Vagina (tissue), 2 donors: ENCODE measurements around the gene MED15. TPM values are rescaled to one million over a fixed set of nuclear protein-coding genes. Genes with fewer than 3 reads are reported as not detected.

ENCODE experiments used
- DNase-seq, 2 donors: peaks; one replicate each; pipeline ENCODE4 v3.0.0-alpha.2; 2017; ENCODE audit errors: extremely low spot score in 2 of 2
- H3K27ac ChIP-seq: fragments of 200-600 bp; sonication (generic); one replicate; pipeline ENCODE4 v1.5.1; 2019
- H3K27me3 ChIP-seq: fragments of 200-600 bp; sonication (generic); one replicate; pipeline ENCODE4 v1.5.1; 2019
- H3K36me3 ChIP-seq, 2 donors: fragments of 200-600 bp; sonication (generic); one replicate each; pipeline ENCODE4 v1.5.1; 2017 to 2019
- H3K4me1 ChIP-seq: fragments of 200-600 bp; sonication (generic); one replicate; pipeline ENCODE4 v1.5.1; 2019
- H3K4me3 ChIP-seq, 2 donors: fragments of 200-600 bp; sonication (generic); 1 replicate in 1 of 2; 2 replicates in 1 of 2; pipeline ENCODE4 v1.5.1; 2016 to 2019
- H3K9me3 ChIP-seq: fragments of 200-600 bp; sonication (generic); one replicate; pipeline ENCODE4 v1.5.1; 2019
- CTCF ChIP-seq, 3 experiments: fragments of 450-650 bp in 2 of 3; fragments of 200-600 bp in 1 of 3; sonication (generic) in 1 of 3; IDR thresholded peaks; one replicate each; pipeline ENCODE4 v1.5.1; 2017 to 2019; ENCODE audit warnings: antibody characterized with exemption in 3 of 3, mild to moderate bottlenecking in 2 of 3, moderate library complexity in 2 of 3
- POLR2A ChIP-seq, 2 donors: fragments of 450-650 bp; IDR thresholded peaks; one replicate each; pipeline ENCODE4 v1.6.1; 2017; ENCODE audit warnings: antibody characterized with exemption in 2 of 2, mild to moderate bottlenecking in 2 of 2, moderate library complexity in 2 of 2
- POLR2AphosphoS5 ChIP-seq, 2 donors: sonication (generic); formaldehyde crosslinking; IDR thresholded peaks; one replicate each; pipeline ENCODE4 v1.9.0; 2017; ENCODE audit warnings: antibody characterized with exemption in 2 of 2, mild to moderate bottlenecking in 2 of 2, low read depth in 1 of 2; ENCODE audit not compliant: insufficient read depth in 1 of 2
- intact Hi-C: fragments of 100-400 bp; cut with DNase I; formaldehyde crosslinking; loops from one replicate; pipeline ENCODE4 v1.15.1; 2023
- total RNA-seq: library from RNA; depleted of rRNA; stranded (reverse); fragments of >200 nt; gene quantifications from one replicate; pipeline ENCODE4 v1.2.3, GENCODE V29; 2016

The MED15 gene
- total RNA-seq, 1 donor from 2014 or later: 72.2 TPM

GRCh38 chr22:20580179-20580578 is 72.8 kb downstream of the MED15 start:
- no peak overlapping the region for H3K27ac ChIP-seq
- H3K4me3 ChIP-seq: no peak overlapping the region
- no peak for DNase-seq
- no peaks in the 10 kb centered on the region for H3K27me3 ChIP-seq
- intact Hi-C loops: no loop called here
- TF ChIP-seq POLR2A (IDR thresholded peaks at IDR 0.05): no peak
- no peak for TF ChIP-seq CTCF (IDR thresholded peaks at IDR 0.05)
- TF ChIP-seq POLR2AphosphoS5 (IDR thresholded peaks at IDR 0.05; ENCODE audit: insufficient read depth in 1 of 2, low read depth in 1 of 2): no peak
- peaks cover 0 to 56% of the 10 kb centered on the region in 2 donors for H3K36me3 ChIP-seq
- no peaks in the 10 kb centered on the region for H3K9me3 ChIP-seq
- H3K4me1 ChIP-seq: peaks cover 33% of the 10 kb centered on the region

GRCh38 chr22:20580611-20581502 is 73.4 kb downstream of the MED15 start:
- Histone ChIP-seq H3K27me3 (no peaks in the 10 kb centered on the region), H3K9me3 (no peaks in the 10 kb centered on the region), H3K4me3 (no peak overlapping the region), H3K36me3 (peaks cover 0 to 60% of the 10 kb centered on the region in 2 donors), H3K27ac (no peak overlapping the region), H3K4me1 (peaks cover 39% of the 10 kb centered on the region)
- TF ChIP-seq POLR2AphosphoS5 (IDR thresholded peaks at IDR 0.05; ENCODE audit: insufficient read depth in 1 of 2, low read depth in 1 of 2) (no peak), POLR2A (IDR thresholded peaks at IDR 0.05) (no peak), CTCF (IDR thresholded peaks at IDR 0.05) (no peak)
- intact Hi-C loops: no loop called here
- no peak for DNase-seq

- no peak for DNase-seq
- Histone ChIP-seq H3K9me3 (no peaks in the 10 kb centered on the region), H3K36me3 (peaks cover 0 to 61% of the 10 kb centered on the region in 2 donors), H3K27ac (no peak overlapping the region), H3K27me3 (no peaks in the 10 kb centered on the region), H3K4me1 (peaks cover 39% of the 10 kb centered on the region), H3K4me3 (no peak overlapping the region)
- intact Hi-C loops: no loop called here
- TF ChIP-seq CTCF (IDR thresholded peaks at IDR 0.05) (no peak), POLR2AphosphoS5 (IDR thresholded peaks at IDR 0.05; ENCODE audit: insufficient read depth in 1 of 2, low read depth in 1 of 2) (no peak)
Measured at GRCh38 chr22:20581503-20582170, 74.2 kb downstream of the MED15 start.

GRCh38 chr22:20582171-20582511 is 74.7 kb downstream of the MED15 start:
- H3K9me3 ChIP-seq: no peaks in the 10 kb centered on the region
- DNase-seq: no peak
- peaks cover 38% of the 10 kb centered on the region for H3K4me1 ChIP-seq
- H3K27me3 ChIP-seq: no peaks in the 10 kb centered on the region
- H3K36me3 ChIP-seq: peaks cover 0 to 66% of the 10 kb centered on the region in 2 donors
- TF ChIP-seq CTCF (IDR thresholded peaks at IDR 0.05): no peak
- no peak for TF ChIP-seq POLR2A (IDR thresholded peaks at IDR 0.05)
- no peak for TF ChIP-seq POLR2AphosphoS5 (IDR thresholded peaks at IDR 0.05; ENCODE audit: insufficient read depth in 1 of 2, low read depth in 1 of 2)
- no peak overlapping the region for H3K4me3 ChIP-seq
- intact Hi-C loops: no loop called here
- no peak overlapping the region for H3K27ac ChIP-seq
